GM18517 (cell line): ENCODE results near the gene RGS18.
"Not testable (repeated sequence)": the region's sequence is repeated elsewhere in the genome, so short reads cannot be mapped to it uniquely, and the experiment has no call there.

ENCODE experiments used
- ATAC-seq: cut with Tn5 transposase; IDR thresholded peaks from one replicate; pipeline ENCODE4 v1.9.1; 2021; ENCODE audit warnings: mild to moderate bottlenecking, moderate library complexity; ENCODE audit not compliant: unreplicated experiment

RGS18 gene

GRCh38 chr1:192165002-192165401, 6.7 kb downstream of the RGS18 start:
- ATAC-seq, result not testable (repeated sequence)

DNA sequence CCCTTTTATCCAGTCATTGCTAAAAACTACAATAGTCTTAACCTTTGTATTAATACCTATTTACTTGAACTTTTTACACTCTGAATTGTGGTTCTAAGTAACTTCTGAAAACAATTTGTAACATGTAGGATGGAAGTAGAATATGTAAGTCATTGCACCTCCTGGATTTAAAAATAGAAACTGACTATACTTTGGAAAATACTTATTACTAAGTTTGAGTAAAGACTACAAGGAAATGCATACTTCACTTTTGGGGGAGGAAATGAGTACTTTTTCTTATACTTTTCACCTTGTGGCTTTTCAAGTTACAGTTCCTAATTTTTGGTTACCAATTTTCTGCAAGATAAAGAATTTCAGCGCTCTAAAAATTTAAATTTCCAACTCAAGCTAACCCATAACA, 8.7 kb downstream of the RGS18 start:
- no peak for ATAC-seq

- ATAC-seq, result no peak
These were observed 9.8 kb downstream of the RGS18 start for GRCh38 chr1:192167911-192168700.

GRCh38 chr1:192168964-192169363, 10.7 kb downstream of the RGS18 start:
- ATAC-seq, result no peak

GRCh38 chr1:192170196-192170984, 12.1 kb downstream of the RGS18 start:
- ATAC-seq, result no peak

GRCh38 chr1:192171123-192171522, 12.9 kb downstream of the RGS18 start:
- ATAC-seq, result no peak

DNA sequence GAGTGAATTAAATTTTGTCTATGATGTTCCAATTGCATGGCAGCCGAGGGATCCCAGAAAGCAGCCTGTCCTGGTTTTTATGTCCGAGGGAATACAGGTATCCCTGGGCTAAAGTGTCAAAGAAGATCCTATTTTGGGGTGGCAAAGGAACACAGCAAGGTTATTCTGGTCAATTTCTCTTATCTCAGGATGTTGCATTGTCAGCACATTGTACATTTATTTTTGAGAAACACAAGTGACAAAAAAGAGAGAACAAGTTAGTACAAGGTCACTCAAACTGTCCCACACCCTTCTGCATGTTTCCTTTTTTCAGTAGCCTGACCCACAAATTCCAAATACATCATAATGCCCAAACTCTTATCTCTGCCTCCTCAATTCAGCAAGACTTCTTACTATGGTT, 17.7 kb downstream of the RGS18 start:
- ATAC-seq, result no peak

- ATAC-seq, result no peak
These were observed 25.5 kb downstream of the RGS18 start for GRCh38 chr1:192183788-192184187.

DNA sequence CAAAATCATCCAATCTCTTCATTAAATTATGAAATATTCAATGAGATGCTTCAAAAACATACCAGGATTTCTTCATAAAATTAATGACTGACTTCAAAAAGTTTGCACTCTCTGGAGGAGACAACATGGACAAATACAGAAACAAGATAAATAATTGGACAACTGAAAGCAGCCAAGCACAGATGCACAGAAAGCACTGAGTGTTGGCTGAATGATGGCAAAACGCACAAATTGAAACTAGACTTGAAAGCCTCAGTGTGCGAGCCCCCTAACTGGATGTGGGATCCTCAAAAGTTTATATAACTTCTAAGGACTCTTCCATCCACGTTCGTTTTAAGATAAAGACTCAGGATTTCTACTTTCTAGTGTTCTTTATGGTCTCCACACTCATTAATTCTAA, 27.9 kb downstream of the RGS18 start:
- ATAC-seq, result no peak

GRCh38 chr1:192190066-192190465, 31.8 kb downstream of the RGS18 start:
- ATAC-seq, result no peak

GRCh38 chr1:192201303-192201702, 43.0 kb downstream of the RGS18 start:
- no peak for ATAC-seq

DNA sequence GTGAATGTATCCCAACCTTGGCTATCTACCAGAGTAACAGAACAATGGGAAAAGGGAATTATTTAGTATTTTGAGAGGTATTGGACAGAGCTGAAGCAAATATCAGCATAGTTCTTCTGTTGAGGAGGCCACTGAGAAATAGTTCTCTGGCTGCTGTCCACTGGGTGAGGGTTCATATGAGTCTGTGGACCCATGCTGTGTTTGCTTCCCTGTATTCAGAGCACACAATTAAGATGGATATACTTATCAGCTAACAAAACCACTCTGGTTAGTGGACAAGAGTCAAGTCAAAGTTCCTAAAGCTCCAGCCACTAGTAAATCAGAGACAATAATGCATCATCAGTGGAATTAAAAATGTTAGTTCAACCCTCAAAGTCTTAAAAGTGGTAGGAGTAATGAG, 66.1 kb downstream of the RGS18 start:
- ATAC-seq, result no peak

DNA sequence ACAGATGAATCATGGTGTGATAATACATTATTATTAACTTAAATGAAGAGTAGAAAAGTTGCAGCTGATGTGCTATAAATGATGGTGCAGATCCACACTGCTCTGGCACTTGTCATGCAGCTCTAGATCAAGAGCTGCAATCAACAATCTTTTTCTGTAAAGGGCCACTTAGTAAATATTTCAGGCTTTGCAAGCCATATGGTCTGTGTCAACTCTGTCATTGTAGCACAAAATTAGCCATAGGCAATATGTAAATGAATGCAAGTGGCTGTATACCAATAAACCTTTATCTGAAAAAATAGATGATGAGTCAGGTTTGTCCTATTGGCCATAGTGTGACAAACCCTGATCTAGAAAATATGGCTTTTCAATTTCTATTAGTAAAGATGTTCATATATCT, 66.6 kb downstream of the RGS18 start:
- ATAC-seq, result no peak

DNA sequence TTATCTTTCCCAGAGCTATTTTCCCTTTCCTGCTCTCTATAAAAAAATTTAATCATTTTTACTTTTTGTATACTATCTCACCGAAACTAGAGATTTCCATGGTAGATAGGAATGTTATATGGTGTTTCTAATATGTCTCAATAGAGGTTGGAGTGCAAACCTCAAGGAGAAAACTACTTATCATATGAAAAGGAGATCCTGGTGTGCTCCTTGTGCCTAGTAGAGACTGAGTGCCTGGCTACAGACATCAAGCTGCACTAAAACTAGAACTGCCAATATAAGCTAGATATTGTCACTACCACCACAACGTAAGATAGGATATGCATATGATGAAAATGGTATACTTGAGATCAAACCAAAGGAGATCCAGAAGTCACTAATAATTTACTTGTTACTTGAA, 67.0 kb downstream of the RGS18 start:
- no peak for ATAC-seq

DNA sequence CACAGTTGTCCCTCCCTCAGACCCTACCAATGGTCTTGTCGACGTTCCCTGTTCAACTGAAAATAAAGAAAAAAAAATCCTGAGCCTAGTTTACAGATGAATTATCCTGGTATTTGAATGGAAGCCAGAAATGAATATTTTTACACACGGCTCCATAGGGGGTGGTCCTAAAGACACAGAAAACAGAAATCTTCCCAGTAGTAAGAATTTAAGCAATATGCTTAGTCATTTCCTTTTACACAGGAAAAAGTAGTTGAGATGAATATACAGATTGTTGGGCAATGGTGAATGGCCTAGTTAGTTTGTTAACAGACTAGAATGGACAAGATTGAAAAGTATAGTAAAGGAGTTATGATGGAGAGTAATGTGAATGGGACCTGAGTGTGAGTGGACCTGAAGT, 67.4 kb downstream of the RGS18 start:
- no peak for ATAC-seq

DNA sequence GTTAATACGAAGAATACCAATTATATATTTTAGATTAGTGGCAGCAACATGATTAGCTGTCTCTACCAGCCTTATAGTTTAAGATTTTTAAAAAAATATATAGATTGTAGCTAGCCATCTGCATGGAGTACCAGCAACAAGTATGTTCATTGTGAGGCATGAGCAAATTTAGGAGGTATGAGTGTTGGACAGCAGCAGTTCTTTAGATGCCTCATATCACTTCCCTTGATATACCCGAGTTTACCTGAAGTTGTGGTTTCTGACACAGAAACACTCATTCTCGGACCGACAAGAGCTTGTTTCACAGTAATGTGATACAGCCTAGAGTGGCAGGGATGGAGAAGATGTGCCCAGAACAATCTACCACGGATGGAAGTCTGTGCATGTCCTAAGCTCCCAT, 69.1 kb downstream of the RGS18 start:
- ATAC-seq, result no peak

GRCh38 chr1:192227980-192228379, 69.7 kb downstream of the RGS18 start:
- ATAC-seq, result not testable (repeated sequence)

DNA sequence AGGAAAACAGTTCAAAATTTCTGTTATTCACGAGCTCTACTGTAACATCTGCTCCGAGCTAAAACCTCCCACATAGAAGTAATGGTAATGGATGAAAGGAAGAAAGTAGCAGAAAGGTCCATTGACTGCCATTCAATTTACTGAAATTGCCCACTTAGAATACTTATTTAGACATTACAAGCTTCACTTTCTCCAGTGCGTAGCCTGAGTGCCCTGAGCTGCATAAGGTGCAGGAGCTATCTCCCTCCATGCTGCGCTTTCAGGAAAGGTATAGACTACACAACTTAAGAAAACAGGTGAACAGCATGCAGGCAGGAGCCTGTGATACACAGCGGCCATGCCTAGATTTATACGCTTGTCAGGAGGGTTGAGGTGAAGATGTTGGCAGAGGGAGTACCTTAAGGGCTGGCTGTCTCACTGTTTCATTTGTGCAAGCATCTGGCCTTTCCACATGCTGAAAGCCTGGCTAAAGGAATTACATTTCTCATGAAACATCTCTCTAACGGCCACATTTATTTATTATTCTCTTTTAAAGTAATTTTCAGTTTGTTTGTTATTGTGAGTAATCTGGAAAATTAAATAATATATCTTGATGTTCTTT, 74.7 kb downstream of the RGS18 start:
- no peak for ATAC-seq

GRCh38 chr1:192235127-192235526, 76.9 kb downstream of the RGS18 start:
- ATAC-seq, result no peak
